Measurements from ENCODE around the gene FAM181B. TPM values are rescaled to one million over a fixed set of nuclear protein-coding genes. Genes with fewer than 3 reads are reported as not detected.
"Not testable (repeated sequence)": the region's sequence is repeated elsewhere in the genome, so short reads cannot be mapped to it uniquely, and the experiment has no call there.

FAM181B gene
- total RNA-seq, 1 experiment from 2014 or later, result not detected

- DNase-seq (ENCODE audit: low spot score), result no peak
These were observed 775 bp downstream of the FAM181B start for GRCh38 chr11:82732734-82733443.

GRCh38 chr11:82732348-82732733 lies 1.3 kb downstream of the FAM181B start:
- no peak for DNase-seq (ENCODE audit: low spot score)

GRCh38 chr11:82731691-82732277 lies 1.9 kb downstream of the FAM181B start:
- DNase-seq (ENCODE audit: low spot score), result no peak

- DNase-seq (ENCODE audit: low spot score), result no peak
These were observed 2.9 kb downstream of the FAM181B start for GRCh38 chr11:82730754-82731153.

- no peak for DNase-seq (ENCODE audit: low spot score)
These were observed 3.4 kb downstream of the FAM181B start for GRCh38 chr11:82730286-82730685.

GRCh38 chr11:82724026-82724425 lies 9.6 kb downstream of the FAM181B start:
- DNase-seq (ENCODE audit: low spot score), result no peak

GRCh38 chr11:82722231-82722630 lies 11.4 kb downstream of the FAM181B start:
- DNase-seq (ENCODE audit: low spot score), result no peak

- DNase-seq (ENCODE audit: low spot score), result no peak
These were observed 13.2 kb downstream of the FAM181B start for GRCh38 chr11:82720267-82721065.

GRCh38 chr11:82719361-82720105 lies 14.1 kb downstream of the FAM181B start:
- no peak for DNase-seq (ENCODE audit: low spot score)

GRCh38 chr11:82718821-82719220 lies 14.8 kb downstream of the FAM181B start:
- no peak for DNase-seq (ENCODE audit: low spot score)

- DNase-seq (ENCODE audit: low spot score), result peak; percentile 49
These were observed 15.4 kb downstream of the FAM181B start for GRCh38 chr11:82718307-82718706.

GRCh38 chr11:82714346-82715174 lies 19.1 kb downstream of the FAM181B start:
- DNase-seq (ENCODE audit: low spot score), result no peak

- DNase-seq (ENCODE audit: low spot score), result no peak
These were observed 22.0 kb downstream of the FAM181B start for GRCh38 chr11:82711648-82712047.

- no peak for DNase-seq (ENCODE audit: low spot score)
These were observed 29.9 kb downstream of the FAM181B start for GRCh38 chr11:82703796-82704195.

GRCh38 chr11:82703226-82703625 lies 30.4 kb downstream of the FAM181B start:
- DNase-seq (ENCODE audit: low spot score), result no peak

GRCh38 chr11:82701847-82702520 lies 31.7 kb downstream of the FAM181B start:
- DNase-seq (ENCODE audit: low spot score), result peak; percentile 73

GRCh38 chr11:82698576-82699352 lies 34.9 kb downstream of the FAM181B start:
- DNase-seq (ENCODE audit: low spot score), result no peak

- no peak for DNase-seq (ENCODE audit: low spot score)
These were observed 40.7 kb downstream of the FAM181B start for GRCh38 chr11:82692981-82693380.

GRCh38 chr11:82689347-82689746 lies 44.3 kb downstream of the FAM181B start:
- DNase-seq (ENCODE audit: low spot score), result not testable (repeated sequence)

GRCh38 chr11:82686211-82686610 lies 47.5 kb downstream of the FAM181B start:
- no peak for DNase-seq (ENCODE audit: low spot score)

Data from HT-29 (cell line).